Activated CD4-positive, alpha-beta T cell treated with anti-CD3 and anti-CD28 coated beads, Interleukin-2, amount 50 U/mL, for 4 hours (primary cell): Measurements from ENCODE around the gene GPR146.
A peak's percentile ranks its signal among the peaks of the same experiment; 100 is the strongest.

Source experiments
- DNase-seq, 2 experiments: peaks; one replicate each; pipeline ENCODE4 v3.0.0-alpha.2; 2020

GPR146 gene

DNA sequence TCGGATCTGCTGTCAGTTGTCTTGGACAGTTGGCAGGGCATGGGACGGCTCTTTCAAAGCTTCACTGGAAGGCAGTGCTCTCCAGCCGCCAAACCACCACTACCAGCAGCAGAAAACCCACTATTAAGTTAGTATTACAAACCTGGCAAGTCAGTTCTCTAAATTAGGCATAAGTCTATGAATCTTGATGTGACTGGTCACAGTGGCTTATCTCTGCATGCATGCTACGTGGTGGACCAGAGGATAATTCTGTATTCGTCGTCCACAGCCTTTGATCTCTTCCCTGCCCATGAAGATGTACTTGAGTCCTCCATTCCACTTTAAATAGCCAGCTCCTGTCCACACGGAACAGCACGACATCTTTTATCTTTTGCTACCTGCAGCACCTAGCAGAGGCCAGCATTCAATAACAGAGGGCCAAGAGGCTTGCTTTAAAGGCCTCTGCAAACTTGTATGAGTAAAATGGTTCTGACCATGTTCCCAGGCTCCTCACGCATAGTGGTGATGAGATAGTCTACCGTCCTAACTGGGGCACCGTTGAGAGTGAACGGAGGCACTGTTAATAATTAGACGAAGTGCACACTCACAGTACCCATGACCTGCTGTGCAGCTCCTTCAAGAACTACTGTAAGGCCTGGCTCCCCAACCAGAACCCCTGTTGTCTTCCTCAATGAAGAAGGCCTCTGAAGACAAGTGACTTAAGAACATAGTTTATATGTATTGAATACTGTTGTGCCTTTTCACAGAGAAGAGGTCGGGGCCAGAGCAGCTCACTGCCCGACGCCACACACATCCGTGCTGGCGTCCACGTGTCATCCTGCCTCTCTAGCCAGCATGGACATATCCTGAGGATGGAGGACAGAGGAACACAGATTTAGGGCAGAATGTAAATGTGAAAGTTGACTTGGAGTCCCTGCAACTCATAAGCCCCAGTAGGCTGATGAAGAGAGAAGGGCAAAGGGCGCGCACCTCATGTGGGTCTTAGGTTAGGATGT lies 1.0 kb downstream of the GPR146 start:
- DNase-seq = no peak

- DNase-seq = peak in 1 of 2 experiments; percentile 22
Measured at GRCh38 chr7:1046722-1047679, 2.7 kb downstream of the GPR146 start.

- DNase-seq = no peak
Measured at GRCh38 chr7:1049006-1049741, 4.8 kb downstream of the GPR146 start.

GRCh38 chr7:1049801-1050200 lies 5.5 kb downstream of the GPR146 start:
- no peak for DNase-seq

GRCh38 chr7:1050254-1050906 lies 6.0 kb downstream of the GPR146 start:
- DNase-seq = no peak

GRCh38 chr7:1050956-1051690 lies 6.8 kb downstream of the GPR146 start:
- DNase-seq = no peak

DNA sequence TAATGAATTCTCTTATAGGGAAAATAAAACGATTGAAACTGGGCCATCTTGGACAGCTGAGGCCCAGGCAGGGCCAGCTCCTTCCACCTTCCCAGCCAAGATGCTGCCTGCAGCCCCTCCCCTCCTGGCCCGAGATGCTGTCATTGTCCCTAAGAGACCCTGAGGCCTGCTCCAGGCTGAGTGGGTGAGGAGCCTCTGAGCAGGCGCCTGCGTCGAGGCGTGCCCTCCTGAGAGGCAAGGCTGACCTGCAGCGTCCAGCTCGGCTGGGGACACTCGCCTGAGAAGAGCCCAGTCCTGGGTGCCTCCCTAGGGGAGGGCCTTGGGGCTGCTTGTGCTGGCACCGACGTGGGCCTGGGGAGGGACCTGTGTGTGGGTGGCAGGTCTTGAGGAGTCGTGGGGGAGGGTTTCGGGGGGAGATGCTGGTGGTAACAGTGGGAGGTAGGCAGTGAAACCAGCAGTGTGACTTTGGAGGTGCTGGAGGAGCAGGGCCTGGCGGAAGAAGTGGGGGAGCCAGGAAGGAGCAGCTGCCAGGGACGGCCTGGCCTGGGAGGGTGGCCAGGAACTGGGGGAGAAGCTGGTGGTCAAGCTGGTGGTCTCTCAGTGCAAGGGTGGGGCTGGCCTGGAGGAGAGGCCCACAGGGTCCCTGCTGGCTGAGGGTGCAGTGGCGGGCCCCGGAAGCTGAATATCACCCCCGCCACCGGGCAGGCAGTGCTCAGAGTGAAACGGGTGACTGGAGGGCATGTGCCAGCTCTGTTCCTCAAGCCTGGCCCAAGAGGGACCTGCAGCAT lies 7.9 kb downstream of the GPR146 start:
- DNase-seq = no peak

DNA sequence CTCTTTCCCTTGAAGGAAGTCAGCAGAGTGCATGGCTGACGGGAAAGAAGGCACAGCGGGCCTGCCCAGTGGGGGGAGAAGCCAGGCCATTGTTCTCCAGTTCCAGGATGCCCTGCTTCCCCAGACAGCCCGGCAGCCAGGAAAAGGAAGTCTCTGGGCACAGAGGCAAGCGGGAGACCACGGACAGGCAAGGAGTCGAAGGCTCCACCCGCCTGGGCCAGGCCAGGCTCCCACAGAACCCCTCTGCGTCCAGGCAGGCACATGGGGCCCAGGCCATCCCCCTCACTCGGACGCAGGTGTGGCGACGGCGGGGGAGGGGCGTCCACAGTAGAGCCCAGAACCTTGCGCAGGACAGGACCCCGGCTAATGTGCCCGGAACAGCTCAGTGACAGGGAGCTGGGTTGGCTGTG lies 8.7 kb downstream of the GPR146 start:
- no peak for DNase-seq

DNA sequence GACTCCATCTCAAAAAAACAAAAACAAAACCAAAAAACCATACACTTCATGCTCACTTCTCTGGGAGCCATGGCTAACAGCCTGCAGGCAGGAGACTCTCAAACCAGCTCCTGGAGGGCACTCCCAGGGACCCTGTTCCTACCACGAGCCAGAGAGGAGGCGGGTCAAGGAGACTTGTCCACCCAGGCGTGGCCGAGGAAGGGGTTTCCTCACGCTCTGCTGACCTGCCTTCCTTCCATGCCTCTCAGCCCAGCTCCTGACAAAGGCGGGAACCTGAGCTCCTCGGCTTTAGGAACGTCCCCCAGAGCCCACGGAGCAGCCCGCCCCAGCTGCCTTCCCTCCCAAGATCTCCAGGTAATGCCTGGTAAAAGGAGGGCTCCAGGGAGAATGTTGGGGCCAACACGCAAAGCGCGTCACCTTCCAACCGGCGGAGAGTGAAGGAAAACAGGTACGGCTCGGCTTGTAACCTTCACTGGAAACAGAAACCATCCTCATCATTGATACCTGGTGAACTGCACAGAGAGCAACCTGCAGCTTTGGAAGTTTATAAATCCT lies 9.5 kb downstream of the GPR146 start:
- DNase-seq = no peak

DNA sequence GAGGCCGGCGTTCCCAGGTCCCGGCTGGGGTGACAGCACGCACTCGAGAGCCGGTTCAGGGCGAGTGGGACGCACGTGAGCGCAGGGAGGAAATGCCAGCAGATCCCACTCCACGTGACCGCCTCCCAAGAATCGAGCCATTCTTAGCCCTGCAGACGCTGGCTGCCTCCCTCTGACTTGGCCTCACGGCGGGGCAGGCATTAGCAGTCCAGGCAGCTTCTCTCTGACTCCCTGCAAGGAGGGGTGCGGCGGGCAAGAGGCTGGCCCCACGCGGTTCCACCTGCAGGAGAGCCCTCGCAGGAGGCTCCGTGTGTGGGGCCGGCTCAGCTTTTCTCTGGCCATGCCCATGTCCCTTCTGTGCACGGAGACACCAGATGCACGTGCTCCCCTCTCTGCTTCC lies 10.1 kb downstream of the GPR146 start:
- no peak for DNase-seq

- DNase-seq = peak; percentile 33 to 39
Measured at GRCh38 chr7:1054861-1055450, 10.6 kb downstream of the GPR146 start.

DNA sequence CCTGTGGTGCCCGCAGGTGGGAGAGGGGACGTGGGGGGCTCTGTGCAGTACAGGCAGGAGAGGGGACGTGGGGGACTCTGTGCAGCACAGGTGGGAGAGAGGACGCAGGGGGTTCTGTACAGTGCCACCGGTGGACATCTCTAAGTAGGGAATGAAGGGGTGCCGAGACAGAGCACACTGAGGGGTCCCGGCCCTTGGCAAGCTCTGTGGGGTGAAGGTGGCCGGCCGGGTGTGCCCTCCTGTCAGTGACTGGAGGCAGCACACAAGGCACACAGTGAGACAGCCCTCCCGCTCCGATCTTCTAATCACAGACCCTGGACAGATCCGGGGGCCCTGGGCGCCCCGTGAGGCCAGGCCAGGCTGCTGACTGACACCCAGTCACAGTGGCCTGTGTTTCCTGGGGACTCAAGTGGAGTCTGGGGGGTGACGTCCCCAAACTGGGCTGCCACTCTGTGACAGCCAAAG lies 11.2 kb downstream of the GPR146 start:
- no peak for DNase-seq

GRCh38 chr7:1055956-1056784 lies 11.8 kb downstream of the GPR146 start:
- no peak for DNase-seq

DNA sequence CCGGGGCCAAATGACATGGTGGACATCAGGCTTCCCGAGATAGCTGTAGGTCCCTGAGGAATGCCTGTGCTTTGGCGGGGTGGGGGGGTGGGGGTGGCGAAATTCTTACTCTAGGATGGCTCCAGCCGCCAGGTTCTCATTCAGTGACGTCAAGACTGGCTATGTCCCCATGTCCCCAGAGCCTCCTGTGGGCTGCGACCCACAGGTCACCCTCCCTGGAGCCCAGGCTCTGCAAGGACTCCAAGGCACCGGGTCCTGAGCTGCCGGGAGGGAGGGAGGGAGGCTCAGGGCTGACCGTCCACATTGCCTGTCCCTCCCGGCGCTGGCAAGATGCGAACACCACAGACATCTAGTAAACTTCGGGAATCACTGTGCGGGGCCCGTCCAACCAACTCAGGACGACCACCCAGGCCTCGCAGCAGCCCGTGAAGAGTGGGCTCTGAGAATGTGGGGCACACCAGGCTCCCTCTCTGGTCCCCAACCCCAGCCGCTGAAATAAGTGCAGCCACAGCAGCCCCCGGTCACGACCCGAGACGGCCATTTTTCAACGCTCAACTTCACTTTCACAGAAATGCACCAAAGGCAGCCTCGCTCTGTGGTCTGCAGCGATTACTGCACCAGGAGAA lies 12.6 kb downstream of the GPR146 start:
- DNase-seq = no peak

DNA sequence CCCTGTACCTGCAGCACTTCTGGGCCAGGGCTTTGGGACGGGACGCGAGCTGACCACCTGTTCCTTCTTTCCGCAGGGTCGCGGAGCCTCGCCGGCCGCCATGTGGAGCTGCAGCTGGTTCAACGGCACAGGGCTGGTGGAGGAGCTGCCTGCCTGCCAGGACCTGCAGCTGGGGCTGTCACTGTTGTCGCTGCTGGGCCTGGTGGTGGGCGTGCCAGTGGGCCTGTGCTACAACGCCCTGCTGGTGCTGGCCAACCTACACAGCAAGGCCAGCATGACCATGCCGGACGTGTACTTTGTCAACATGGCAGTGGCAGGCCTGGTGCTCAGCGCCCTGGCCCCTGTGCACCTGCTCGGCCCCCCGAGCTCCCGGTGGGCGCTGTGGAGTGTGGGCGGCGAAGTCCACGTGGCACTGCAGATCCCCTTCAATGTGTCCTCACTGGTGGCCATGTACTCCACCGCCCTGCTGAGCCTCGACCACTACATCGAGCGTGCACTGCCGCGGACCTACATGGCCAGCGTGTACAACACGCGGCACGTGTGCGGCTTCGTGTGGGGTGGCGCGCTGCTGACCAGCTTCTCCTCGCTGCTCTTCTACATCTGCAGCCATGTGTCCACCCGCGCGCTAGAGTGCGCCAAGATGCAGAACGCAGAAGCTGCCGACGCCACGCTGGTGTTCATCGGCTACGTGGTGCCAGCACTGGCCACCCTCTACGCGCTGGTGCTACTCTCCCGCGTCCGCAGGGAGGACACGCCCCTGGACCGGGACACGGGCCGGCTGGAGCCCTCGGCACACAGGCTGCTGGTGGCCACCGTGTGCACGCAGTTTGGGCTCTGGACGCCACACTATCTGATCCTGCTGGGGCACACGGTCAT lies 13.3 kb downstream of the GPR146 start:
- no peak for DNase-seq

- DNase-seq = no peak
Measured at GRCh38 chr7:1058311-1058710, 14.0 kb downstream of the GPR146 start.

- DNase-seq = no peak
Measured at GRCh38 chr7:1058821-1059199, 14.5 kb downstream of the GPR146 start.
